SK-MEL-5 (cell line): ENCODE measurements around the gene BST2. TPM values are rescaled to one million over a fixed set of nuclear protein-coding genes. Genes with fewer than 3 reads are reported as not detected.

Experiments used
- DNase-seq: peaks from one replicate; pipeline ENCODE4 v3.0.0-alpha.2; 2016; ENCODE audit warnings: low read depth, low spot score
- in situ Hi-C: cut with HindIII; loops from 2 replicates; pipeline ENCODE4 v1.10.0; 2016; ENCODE audit warnings: low sequenced_read_pairs, high pct_unique_total_duplicates, low pct_unique_long_range_greater_than_20kb
- polyA plus RNA-seq, 2 experiments: library from polyadenylated mRNA; depleted of rRNA; stranded (reverse); fragments of >200 nt; gene quantifications; 2 replicates each; pipeline ENCODE4 v1.2.3, GENCODE V29; 2015
- total RNA-seq: library from RNA; depleted of rRNA; stranded (reverse); fragments of >200 nt; shearing (Covaris generic); gene quantifications from 2 replicates; pipeline ENCODE4 v1.2.3, GENCODE V29; 2014; rRNA removed

The BST2 gene
- 0.21 and 1.9 TPM in 2 replicates for total RNA-seq
- 1.6 and 2.3 TPM in 2 replicates for polyA plus RNA-seq (2015; cell fraction: cytosol; rRNA removed)
- 0.24 TPM in 1 of 2 replicates, not detected in the other for polyA plus RNA-seq (2015; cell fraction: nucleus; rRNA removed)

GRCh38 chr19:17405250-17406045 lies at the start of gene BST2:
Gene BST2, minus strand, starts transcription at chr19:17405630. Its CDS starts 55 bp downstream, at chr19:17405575.
- peak; percentile 32 for DNase-seq
- in situ Hi-C loops = no loop called here

GRCh38 chr19:17454576-17455071 lies 49.2 kb upstream of the BST2 start:
- in situ Hi-C loops = no loop called here
- DNase-seq = no peak

- in situ Hi-C loops = no loop called here
- DNase-seq = no peak
Measured at GRCh38 chr19:17451820-17452219, 46.4 kb upstream of the BST2 start.

- DNase-seq = no peak
- in situ Hi-C loops = no loop called here
Measured at GRCh38 chr19:17450264-17451075, 45.0 kb upstream of the BST2 start.

- in situ Hi-C loops = no loop called here
Measured at GRCh38 chr19:17448131-17448967, 42.9 kb upstream of the BST2 start, which contains the start of gene TMEM221. Gene TMEM221, minus strand, starts transcription at chr19:17448668. Its CDS starts 206 bp downstream, at chr19:17448462.

GRCh38 chr19:17447704-17448130 lies 42.3 kb upstream of the BST2 start:
- DNase-seq = no peak
- in situ Hi-C loops = no loop called here

More at GRCh38 chr19:17448131-17448967, 42.9 kb upstream of the BST2 start, which contains the start of gene TMEM221:
- peak; percentile 29 for DNase-seq

- in situ Hi-C loops = no loop called here
- no peak for DNase-seq
Measured at GRCh38 chr19:17445526-17446165, 40.2 kb upstream of the BST2 start.

GRCh38 chr19:17441241-17442021 lies 36.0 kb upstream of the BST2 start:
- in situ Hi-C loops = no loop called here
- DNase-seq = peak; percentile 52

- DNase-seq = peak; percentile 9
- in situ Hi-C loops = no loop called here
Measured at GRCh38 chr19:17436874-17437267, 31.4 kb upstream of the BST2 start.

- DNase-seq = no peak
- in situ Hi-C loops = no loop called here
Measured at GRCh38 chr19:17436094-17436873, 30.9 kb upstream of the BST2 start.

GRCh38 chr19:17435218-17435617 lies 29.8 kb upstream of the BST2 start:
- no peak for DNase-seq
- in situ Hi-C loops = no loop called here

- DNase-seq = no peak
- in situ Hi-C loops = no loop called here
Measured at GRCh38 chr19:17431417-17431816, 26.0 kb upstream of the BST2 start.

GRCh38 chr19:17429641-17430113 lies 24.2 kb upstream of the BST2 start:
- in situ Hi-C loops = no loop called here
- no peak for DNase-seq

GRCh38 chr19:17424743-17425365 lies 19.4 kb upstream of the BST2 start:
- DNase-seq = peak; percentile 65
- in situ Hi-C loops = no loop called here
